ENCODE measurements around the gene ACOXL. TPM values are rescaled to one million over a fixed set of nuclear protein-coding genes. Genes with fewer than 3 reads are reported as not detected.

The ACOXL gene
- total RNA-seq, 1 donor from 2014 or later, result 0.20 TPM

DNA sequence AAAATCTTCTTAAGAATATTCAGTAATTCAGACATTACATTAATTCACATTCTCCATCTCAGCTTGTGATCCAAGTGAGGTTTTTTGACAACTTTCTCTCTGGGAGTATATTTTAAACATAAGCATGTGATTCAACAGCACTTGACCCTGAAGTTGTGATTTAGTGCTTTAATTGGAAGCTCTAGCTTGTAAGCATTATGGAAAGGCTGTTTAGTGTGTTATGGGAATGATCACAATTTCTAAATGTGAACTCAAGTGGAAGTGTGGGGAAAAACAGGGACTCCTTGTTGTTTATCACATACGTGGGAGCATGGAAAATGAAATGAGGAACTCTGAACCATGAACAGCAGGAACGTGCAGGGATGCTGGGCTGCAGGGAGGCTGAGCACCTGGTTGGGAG lies 239.4 kb downstream of the ACOXL start:
- intact Hi-C loops (cut with micrococcal nuclease), result no loop called here

DNA sequence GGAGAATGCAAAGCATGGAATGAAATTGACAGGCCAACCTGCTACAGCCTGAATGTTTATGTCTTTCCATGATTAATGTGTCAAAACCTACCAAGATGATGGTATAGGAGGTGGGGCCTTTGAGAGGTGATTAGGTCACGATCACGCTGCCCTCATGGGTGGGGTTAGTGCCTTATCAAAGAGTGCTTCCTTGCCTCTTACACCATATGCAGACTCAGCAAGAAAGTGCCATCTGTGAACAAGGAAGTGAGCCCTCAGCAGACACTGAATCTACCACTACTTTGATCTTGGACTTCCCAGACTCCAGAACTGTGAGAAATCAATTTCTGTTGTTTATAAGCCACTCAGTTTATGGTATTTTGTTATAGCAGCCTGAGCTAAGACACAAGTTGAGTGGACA lies 240.9 kb downstream of the ACOXL start:
- TF ChIP-seq, protein P1, sequence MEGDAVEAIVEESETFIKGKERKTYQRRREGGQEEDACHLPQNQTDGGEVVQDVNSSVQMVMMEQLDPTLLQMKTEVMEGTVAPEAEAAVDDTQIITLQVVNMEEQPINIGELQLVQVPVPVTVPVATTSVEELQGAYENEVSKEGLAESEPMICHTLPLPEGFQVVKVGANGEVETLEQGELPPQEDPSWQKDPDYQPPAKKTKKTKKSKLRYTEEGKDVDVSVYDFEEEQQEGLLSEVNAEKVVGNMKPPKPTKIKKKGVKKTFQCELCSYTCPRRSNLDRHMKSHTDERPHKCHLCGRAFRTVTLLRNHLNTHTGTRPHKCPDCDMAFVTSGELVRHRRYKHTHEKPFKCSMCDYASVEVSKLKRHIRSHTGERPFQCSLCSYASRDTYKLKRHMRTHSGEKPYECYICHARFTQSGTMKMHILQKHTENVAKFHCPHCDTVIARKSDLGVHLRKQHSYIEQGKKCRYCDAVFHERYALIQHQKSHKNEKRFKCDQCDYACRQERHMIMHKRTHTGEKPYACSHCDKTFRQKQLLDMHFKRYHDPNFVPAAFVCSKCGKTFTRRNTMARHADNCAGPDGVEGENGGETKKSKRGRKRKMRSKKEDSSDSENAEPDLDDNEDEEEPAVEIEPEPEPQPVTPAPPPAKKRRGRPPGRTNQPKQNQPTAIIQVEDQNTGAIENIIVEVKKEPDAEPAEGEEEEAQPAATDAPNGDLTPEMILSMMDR (IDR thresholded peaks at IDR 0.05), result no peak
- peaks cover 9% of the 10 kb centered on the region for H3K9me3 Mint-ChIP-seq
- ATAC-seq (ENCODE audit: low read depth) (no peak), DNase-seq (no peak)
- ChIA-PET CTCF (no interaction called here), POLR2A (interaction anchor here (0.7 kb wide), 1 partner anchor 171 kb away, joined by 3 read pairs; no protein-coding TSS in a partner anchor)
- intact Hi-C loops (cut with micrococcal nuclease), result no loop called here
- H3K27me3 Mint-ChIP-seq, result peaks cover 15% of the 10 kb centered on the region
- H3K36me3 Mint-ChIP-seq (ENCODE audit: low read depth), result no peaks in the 10 kb centered on the region
- H3K4me3 Mint-ChIP-seq, result no peak overlapping the region
- no peak overlapping the region for H3K27ac Mint-ChIP-seq
- no peaks in the 10 kb centered on the region for H3K4me1 Mint-ChIP-seq

More for the DNA sequence above, 239.4 kb downstream of the ACOXL start:
- H3K36me3 Mint-ChIP-seq (ENCODE audit: low read depth), result no peaks in the 10 kb centered on the region
- DNase-seq, result no peak
- POLR2A ChIA-PET, result no interaction called here
- TF ChIP-seq, protein P1 (IDR thresholded peaks at IDR 0.05), result no peak
- peaks cover 9% of the 10 kb centered on the region for H3K9me3 Mint-ChIP-seq
- CTCF ChIA-PET, result no interaction called here
- H3K4me1 Mint-ChIP-seq, result no peaks in the 10 kb centered on the region
- ATAC-seq (ENCODE audit: low read depth), result no peak
- no peak overlapping the region for H3K27ac Mint-ChIP-seq
- peaks cover 15% of the 10 kb centered on the region for H3K27me3 Mint-ChIP-seq
- no peak overlapping the region for H3K4me3 Mint-ChIP-seq

- Mint-ChIP-seq H3K9me3 (peaks cover 7% of the 10 kb centered on the region), H3K27me3 (peaks cover 12% of the 10 kb centered on the region), H3K27ac (no peak overlapping the region), H3K36me3 (ENCODE audit: low read depth) (no peaks in the 10 kb centered on the region), H3K4me1 (no peaks in the 10 kb centered on the region), H3K4me3 (no peak overlapping the region)
- CTCF ChIA-PET, result no interaction called here
- TF ChIP-seq, protein P1 (IDR thresholded peaks at IDR 0.05), result no peak
- DNase-seq, result no peak
- ATAC-seq (ENCODE audit: low read depth), result no peak
- POLR2A ChIA-PET, result no interaction called here
- intact Hi-C loops (cut with micrococcal nuclease), result no loop called here
These were observed 245.0 kb downstream of the ACOXL start for GRCh38 chr2:110977403-110977802.

DNA sequence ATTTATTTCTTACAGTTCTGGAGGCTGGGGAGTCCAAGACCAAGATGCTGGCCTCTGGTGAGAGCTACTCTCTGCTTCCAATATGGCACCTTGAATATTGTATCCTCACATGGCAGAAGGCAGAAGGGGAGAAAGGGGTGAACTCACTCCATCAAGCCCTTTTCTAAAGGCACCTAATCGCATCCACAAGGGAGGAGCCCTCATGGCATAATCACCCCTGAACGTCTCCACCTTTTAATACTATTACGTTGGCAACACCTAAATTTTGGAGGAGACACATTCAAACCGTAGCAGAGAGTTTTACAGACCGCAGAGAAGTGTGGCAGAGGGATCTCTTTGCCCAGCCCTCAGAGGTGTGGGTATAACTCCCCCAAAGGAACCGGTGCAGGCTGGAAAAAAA lies 245.8 kb downstream of the ACOXL start:
- Mint-ChIP-seq H3K27me3 (peaks cover 12% of the 10 kb centered on the region), H3K36me3 (ENCODE audit: low read depth) (no peaks in the 10 kb centered on the region), H3K27ac (no peak overlapping the region), H3K4me1 (no peaks in the 10 kb centered on the region), H3K4me3 (no peak overlapping the region), H3K9me3 (peaks cover 2% of the 10 kb centered on the region)
- intact Hi-C loops (cut with micrococcal nuclease), result no loop called here
- ATAC-seq (ENCODE audit: low read depth), result no peak
- DNase-seq, result no peak
- POLR2A ChIA-PET, result no interaction called here
- CTCF ChIA-PET, result no interaction called here
- TF ChIP-seq, protein P1 (IDR thresholded peaks at IDR 0.05), result no peak

DNA sequence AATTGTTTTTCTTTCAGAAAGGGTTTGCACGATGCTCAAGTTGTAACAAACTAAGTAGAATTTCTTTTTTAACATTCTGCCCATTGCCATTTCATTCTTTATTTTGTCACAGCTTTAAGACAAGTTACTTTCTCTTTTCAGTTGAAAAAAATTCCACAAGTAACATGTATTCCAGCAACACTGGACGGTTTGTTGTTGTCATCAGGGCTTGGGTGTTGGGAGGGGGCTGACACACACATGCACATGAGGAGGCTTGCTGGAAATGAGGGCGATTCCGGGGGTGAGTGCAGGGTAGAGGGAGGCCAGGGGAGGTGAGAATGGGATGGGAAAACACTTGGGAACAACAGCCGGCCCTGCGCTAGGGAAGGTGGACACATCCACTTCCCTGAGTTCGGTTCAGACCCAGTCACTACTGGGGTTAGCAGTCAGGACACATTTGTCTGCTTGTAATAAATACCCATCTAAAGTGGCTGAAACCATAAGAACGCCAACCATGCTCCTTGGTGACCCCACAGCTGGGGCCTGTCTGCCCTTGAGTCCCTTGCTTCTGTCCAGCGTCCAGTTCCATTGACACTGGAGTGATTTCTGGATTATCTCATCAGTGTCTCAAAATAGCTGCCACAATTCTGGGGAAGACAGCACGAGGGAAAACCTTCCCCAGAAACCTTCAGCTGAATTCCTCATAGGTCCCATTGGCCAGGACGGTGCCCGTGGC lies 246.5 kb downstream of the ACOXL start:
- Mint-ChIP-seq H3K4me1 (no peaks in the 10 kb centered on the region), H3K9me3 (no peaks in the 10 kb centered on the region), H3K27ac (no peak overlapping the region), H3K4me3 (no peak overlapping the region), H3K36me3 (ENCODE audit: low read depth) (no peaks in the 10 kb centered on the region), H3K27me3 (peaks cover 12% of the 10 kb centered on the region)
- POLR2A ChIA-PET, result no interaction called here
- TF ChIP-seq, protein P1 (IDR thresholded peaks at IDR 0.05), result no peak
- intact Hi-C loops (cut with micrococcal nuclease), result no loop called here
- CTCF ChIA-PET, result no interaction called here
- ATAC-seq (ENCODE audit: low read depth) (no peak), DNase-seq (no peak)
